GM12874 (cell line): ENCODE measurements around the gene RPS14.

Experiments used
- CTCF ChIP-seq: IDR thresholded peaks from 2 replicates; pipeline ENCODE4 v1.5.1; 2011; ENCODE audit warnings: low read depth, mild to moderate bottlenecking, control low read depth, low read length, moderate library complexity; ENCODE audit not compliant: insufficient read depth

The RPS14 gene

GRCh38 chr5:150492621-150493020 lies 43.1 kb upstream of the RPS14 start:
- TF ChIP-seq CTCF, result no peak

GRCh38 chr5:150491876-150492275 lies 42.3 kb upstream of the RPS14 start:
- TF ChIP-seq CTCF, result no peak

GRCh38 chr5:150490754-150491153 lies 41.2 kb upstream of the RPS14 start:
- TF ChIP-seq CTCF, result no peak

- TF ChIP-seq CTCF, result no peak
Observed at GRCh38 chr5:150490296-150490669, 40.7 kb upstream of the RPS14 start.

- no peak for TF ChIP-seq CTCF
Observed at GRCh38 chr5:150489360-150490295, 40.1 kb upstream of the RPS14 start.

GRCh38 chr5:150488519-150489359 lies 39.2 kb upstream of the RPS14 start:
- TF ChIP-seq CTCF, result no peak
